RPMI7951 (cell line): ENCODE results near the gene C17orf78. TPM values are rescaled to one million over a fixed set of nuclear protein-coding genes. Genes with fewer than 3 reads are reported as not detected.
"Not testable (repeated sequence)": the region's sequence is repeated elsewhere in the genome, so short reads cannot be mapped to it uniquely, and the experiment has no call there.

ENCODE experiments used
- DNase-seq: peaks from one replicate; pipeline ENCODE4 v3.0.0-alpha.2; 2012; ENCODE audit warnings: low read depth
- total RNA-seq: library from RNA; depleted of rRNA; stranded (reverse); fragments of >200 nt; shearing (Covaris generic); gene quantifications from 2 replicates; pipeline ENCODE4 v1.2.3, GENCODE V29; 2014; rRNA removed

C17orf78 gene
- total RNA-seq, 1 experiment from 2014 or later = not detected

DNA sequence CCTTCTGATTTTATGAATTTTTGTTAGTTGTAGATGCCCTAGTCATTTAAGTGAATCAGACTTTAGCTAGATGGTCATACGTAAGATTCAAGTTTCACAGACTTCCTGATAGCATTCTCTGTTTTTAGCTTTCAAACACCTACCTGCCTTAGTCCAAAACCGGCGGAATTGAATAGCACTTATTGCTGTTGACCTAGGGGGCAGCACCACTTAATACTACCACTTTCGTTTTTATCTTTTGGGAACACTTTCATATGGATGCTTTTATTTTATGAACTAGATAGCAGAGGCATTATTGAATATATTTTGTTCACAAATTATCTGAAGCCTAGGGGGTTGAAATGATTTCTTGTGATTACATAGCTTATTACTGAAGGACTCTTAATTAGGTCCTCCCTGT lies 62.4 kb downstream of the C17orf78 start:
- no peak for DNase-seq

DNA sequence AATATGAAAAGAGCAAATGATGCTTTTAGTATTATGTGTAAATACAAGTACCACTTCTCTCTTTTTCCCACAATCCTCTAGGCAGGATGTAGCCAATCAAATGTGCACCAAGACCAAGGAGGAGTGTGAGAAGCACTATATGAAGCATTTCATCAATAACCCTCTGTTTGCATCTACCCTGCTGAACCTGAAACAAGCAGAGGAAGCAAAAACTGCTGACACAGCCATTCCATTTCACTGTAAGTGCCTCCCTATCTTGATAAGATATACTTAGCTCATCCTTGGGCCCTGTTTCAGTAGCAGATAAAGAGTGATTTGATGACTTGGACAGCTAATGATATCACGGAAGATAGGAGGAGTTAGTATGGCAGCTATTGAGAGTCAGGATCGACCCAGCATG lies 64.6 kb downstream of the C17orf78 start:
- no peak for DNase-seq

GRCh38 chr17:37441369-37442014 lies 65.7 kb downstream of the C17orf78 start:
- not testable (repeated sequence) for DNase-seq

Other genes starting within 250 kb of the C17orf78 start
- 15.6 and 16.5 TPM in 2 replicates for gene ACACA, start 30.9 kb downstream of the C17orf78 start, total RNA-seq
- 10.8 and 10.9 TPM in 2 replicates for gene TADA2A, start 30.9 kb downstream of the C17orf78 start, total RNA-seq
- gene DUSP14, start 113.9 kb downstream of the C17orf78 start, total RNA-seq = 43.6 and 47.8 TPM in 2 replicates
- gene SYNRG, start 233.4 kb downstream of the C17orf78 start, total RNA-seq = 3.5 and 5.0 TPM in 2 replicates